HG03558 (cell line): ENCODE measurements around the gene NFIC.

Experiments
- ATAC-seq: cut with Tn5 transposase; IDR thresholded peaks from one replicate; pipeline ENCODE4 v1.9.1; 2021; ENCODE audit warnings: moderate number of reproducible peaks; ENCODE audit not compliant: unreplicated experiment; ENCODE audit errors: extremely low read depth

Gene NFIC

GRCh38 chr19:3357992-3358688 is 8.2 kb upstream of the NFIC start:
- no peak for ATAC-seq

DNA sequence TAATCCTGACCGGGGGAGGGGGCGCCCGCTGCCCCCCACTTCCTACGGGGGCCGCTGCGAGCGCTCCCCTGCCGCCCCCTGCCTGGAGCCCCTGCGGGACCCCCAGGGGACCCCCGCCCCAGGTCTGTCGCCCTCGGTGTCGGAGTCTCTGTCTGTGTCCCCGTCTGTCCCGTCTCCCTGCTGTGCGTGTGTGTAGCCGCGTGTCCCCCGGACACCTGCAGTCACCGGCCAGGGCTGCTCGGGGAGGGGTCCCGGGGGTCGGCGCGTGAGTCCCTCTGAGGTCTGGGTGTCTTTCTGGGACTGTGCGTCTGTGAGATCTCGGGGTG is 7.7 kb upstream of the NFIC start:
- no peak for ATAC-seq

- no peak for ATAC-seq
These were observed 7.1 kb upstream of the NFIC start for GRCh38 chr19:3359015-3359918.

- ATAC-seq = no peak
These were observed 6.4 kb upstream of the NFIC start for GRCh38 chr19:3359919-3360420.

- no peak for ATAC-seq
These were observed 5.7 kb upstream of the NFIC start for GRCh38 chr19:3360421-3361383.

- ATAC-seq = no peak
These were observed 4.8 kb upstream of the NFIC start for GRCh38 chr19:3361384-3362216.

- ATAC-seq = no peak
These were observed 4.0 kb upstream of the NFIC start for GRCh38 chr19:3362217-3362906.

DNA sequence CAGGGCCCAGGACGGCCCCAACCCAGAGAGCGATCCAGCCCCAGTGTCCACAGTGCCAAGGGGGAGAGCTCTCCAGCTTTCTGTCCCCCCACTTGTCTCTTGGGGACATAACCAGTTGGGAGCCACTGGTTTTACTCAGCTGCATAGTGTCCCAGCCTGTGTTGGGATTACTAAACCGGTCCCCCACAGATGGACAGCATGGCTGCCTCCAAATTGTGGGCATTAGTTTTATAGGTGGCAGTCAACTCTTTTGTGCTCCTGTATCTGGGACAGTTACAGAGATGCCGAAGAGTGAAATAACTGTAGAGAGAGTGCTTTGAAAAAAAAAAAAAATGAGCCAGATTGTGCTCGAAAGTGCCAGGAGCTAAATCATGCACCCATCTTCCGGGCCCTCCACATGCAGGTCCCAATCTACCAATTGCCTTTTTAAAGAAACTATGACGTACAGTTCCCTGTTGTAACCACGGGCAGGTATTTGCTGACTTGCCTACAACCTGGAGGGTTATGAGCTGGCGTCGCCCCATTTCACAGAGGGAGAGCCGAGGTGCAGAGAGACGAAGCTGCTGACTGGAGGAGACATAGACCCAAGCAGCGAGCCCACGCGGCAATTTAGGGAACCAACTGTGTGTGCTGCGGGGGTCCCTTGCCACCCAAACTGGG is 2.4 kb upstream of the NFIC start:
- ATAC-seq = no peak

GRCh38 chr19:3364501-3364858 is 1.9 kb upstream of the NFIC start:
- ATAC-seq = no peak

DNA sequence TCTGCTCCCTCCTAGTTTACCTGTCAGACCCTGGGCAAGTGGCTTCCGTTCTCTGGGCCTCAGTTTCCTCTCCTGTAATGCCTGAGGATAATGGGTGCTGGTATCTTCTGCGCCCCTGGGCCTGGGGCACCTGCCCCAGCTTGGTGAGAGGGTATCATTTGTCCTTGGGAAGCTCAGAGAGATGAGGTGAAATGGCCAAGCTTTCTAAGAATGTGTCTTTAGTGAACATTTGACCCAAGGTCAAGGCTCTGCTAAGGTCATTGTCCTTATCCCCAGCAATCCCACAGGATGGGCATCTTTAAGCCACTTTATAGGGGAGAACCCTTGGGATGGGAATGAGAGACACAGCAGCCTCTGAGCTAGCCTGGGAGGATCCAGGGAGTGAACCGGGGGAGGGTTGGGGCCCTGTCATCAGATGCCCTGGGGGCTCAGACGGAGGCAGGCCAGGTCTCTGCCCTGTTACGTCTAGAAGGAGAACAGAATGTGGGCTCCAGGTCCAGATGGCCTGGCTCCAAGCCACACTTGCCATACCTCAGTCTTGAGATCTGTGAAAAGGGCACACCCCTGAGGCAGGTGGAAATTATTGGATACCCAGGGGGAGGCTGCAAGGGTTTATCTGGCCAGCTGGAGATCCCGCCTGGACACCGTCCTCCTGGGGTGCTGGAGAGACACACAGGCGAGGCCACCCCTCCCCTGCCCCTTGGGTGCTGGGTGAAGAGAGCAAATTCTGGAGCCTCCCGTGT is 1.1 kb upstream of the NFIC start:
- ATAC-seq = no peak

- no peak for ATAC-seq
These were observed 607 bp downstream of the NFIC start for GRCh38 chr19:3366753-3367627.

GRCh38 chr19:3367628-3368440 is 1.5 kb downstream of the NFIC start:
- no peak for ATAC-seq

GRCh38 chr19:3368441-3368795 is 2.0 kb downstream of the NFIC start:
- ATAC-seq = no peak

- no peak for ATAC-seq
These were observed 2.5 kb downstream of the NFIC start for GRCh38 chr19:3368848-3369336.

DNA sequence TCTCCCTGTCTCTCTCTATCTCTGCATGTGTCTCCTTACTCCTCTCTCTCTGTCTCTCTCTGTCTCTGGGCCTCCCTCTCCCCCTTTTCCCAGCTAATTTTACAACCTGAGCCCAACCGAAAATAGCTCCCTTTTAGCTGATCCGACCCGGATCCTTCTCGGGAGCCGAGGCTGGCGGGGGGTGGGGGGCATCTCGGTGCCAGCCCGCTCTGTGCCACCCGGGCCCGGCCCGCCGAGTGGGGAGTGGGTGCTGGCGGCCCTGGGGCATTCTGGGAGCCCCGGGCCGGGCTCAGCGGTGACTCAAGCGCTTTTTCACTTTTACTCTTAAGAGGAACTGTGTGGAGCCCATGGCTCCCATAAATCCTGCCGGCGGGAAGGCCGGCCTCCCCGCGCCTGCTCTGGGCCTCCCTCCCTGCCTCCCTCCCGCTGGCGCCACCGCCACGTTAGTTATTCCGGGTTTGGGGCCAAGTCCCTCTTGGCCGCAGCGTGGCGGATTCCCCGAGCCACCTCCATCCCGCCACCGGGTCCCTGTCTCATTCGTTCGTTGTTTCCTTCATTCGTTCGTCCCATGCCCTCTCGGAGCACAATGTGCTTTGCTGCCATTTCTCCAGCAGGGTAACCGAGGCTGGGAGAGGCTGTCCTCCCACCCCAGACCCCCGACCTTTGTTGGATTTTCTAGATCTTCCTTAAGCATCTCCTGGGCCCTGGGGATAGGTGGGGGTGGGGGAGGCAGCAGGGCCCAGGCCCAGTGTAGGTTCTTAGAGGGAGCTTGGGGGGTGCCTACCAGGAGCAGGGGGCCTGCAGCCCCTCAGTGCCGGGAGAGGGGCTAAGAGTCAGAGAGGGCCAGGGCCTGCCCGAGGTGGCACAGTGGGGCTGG is 3.2 kb downstream of the NFIC start:
- ATAC-seq = no peak
